Suprapubic skin (tissue), 4 donors: ENCODE results near the gene ZBTB8B.

Experiments used
- EP300 ChIP-seq: sonication (generic); formaldehyde crosslinking; IDR thresholded peaks from one replicate; pipeline ENCODE4 v1.6.1; 2017; ENCODE audit warnings: antibody characterized with exemption
- POLR2A ChIP-seq, 2 donors: fragments of 450-650 bp; IDR thresholded peaks; one replicate each; pipeline ENCODE4 v1.6.1; 2017; ENCODE audit warnings: antibody characterized with exemption in 2 of 2, mild to moderate bottlenecking in 2 of 2, moderate library complexity in 2 of 2
- POLR2AphosphoS5 ChIP-seq, 3 donors: sonication (generic); formaldehyde crosslinking; IDR thresholded peaks; one replicate each; pipeline ENCODE4 v1.6.1; 2017; ENCODE audit warnings: antibody characterized with exemption in 3 of 3
- TF ChIP-seq, protein P1 (sequence below), 2 donors: fragments of 200-600 bp in 1 of 2; fragments of 450-650 bp in 1 of 2; sonication (generic) in 1 of 2; IDR thresholded peaks; one replicate each; pipeline ENCODE4 v1.5.1; 2016 to 2019; ENCODE audit warnings: antibody characterized with exemption in 2 of 2, mild to moderate bottlenecking in 1 of 2, moderate library complexity in 1 of 2

DNA sequence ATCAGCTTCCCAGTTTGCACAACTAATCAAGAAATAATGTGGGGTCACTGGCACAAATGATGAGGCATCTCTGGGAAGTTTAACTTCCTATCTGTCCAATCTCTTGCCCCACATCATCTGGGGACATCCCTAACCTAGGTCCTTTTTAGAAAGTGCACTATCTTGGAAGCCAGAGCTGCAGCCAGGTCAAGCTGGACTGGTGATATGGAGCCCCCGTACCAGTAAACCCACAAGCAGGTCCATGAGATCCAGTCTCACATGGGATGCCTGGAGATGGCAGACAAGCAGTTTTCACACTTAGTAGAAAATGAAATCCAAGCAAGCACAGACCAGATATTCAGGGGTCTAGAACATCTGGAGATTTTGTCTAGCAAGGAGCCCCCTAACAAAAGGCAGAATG is 43.1 kb upstream of the ZBTB8B start:
- no peak for TF ChIP-seq POLR2AphosphoS5 (IDR thresholded peaks at IDR 0.05)
- TF ChIP-seq, protein P1, sequence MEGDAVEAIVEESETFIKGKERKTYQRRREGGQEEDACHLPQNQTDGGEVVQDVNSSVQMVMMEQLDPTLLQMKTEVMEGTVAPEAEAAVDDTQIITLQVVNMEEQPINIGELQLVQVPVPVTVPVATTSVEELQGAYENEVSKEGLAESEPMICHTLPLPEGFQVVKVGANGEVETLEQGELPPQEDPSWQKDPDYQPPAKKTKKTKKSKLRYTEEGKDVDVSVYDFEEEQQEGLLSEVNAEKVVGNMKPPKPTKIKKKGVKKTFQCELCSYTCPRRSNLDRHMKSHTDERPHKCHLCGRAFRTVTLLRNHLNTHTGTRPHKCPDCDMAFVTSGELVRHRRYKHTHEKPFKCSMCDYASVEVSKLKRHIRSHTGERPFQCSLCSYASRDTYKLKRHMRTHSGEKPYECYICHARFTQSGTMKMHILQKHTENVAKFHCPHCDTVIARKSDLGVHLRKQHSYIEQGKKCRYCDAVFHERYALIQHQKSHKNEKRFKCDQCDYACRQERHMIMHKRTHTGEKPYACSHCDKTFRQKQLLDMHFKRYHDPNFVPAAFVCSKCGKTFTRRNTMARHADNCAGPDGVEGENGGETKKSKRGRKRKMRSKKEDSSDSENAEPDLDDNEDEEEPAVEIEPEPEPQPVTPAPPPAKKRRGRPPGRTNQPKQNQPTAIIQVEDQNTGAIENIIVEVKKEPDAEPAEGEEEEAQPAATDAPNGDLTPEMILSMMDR (IDR thresholded peaks at IDR 0.05), result no peak
- TF ChIP-seq POLR2A (IDR thresholded peaks at IDR 0.05), result no peak
- no peak for TF ChIP-seq EP300
